PC-3 (cell line): ENCODE results near the gene PRKD2.

Source experiments
- EZH2 ChIP-seq: fragments of 300-600 bp; sonication (generic); IDR thresholded peaks from one replicate; pipeline ENCODE4 v1.6.1; 2017; ENCODE audit warnings: antibody characterized with exemption, mild to moderate bottlenecking, low read length; ENCODE audit not compliant: unreplicated experiment
- EZH2phosphoT487 ChIP-seq: fragments of 300-600 bp; sonication (generic); IDR thresholded peaks from 2 replicates; pipeline ENCODE4 v1.6.1; 2018; ENCODE audit warnings: mild to moderate bottlenecking, antibody characterized with exemption, low read length, borderline replicate concordance
- TF ChIP-seq, protein P1 (sequence below): fragments of 300-600 bp; sonication (generic); conservative IDR thresholded peaks from 2 replicates; pipeline ENCODE4 v1.5.1; 2017; ENCODE audit warnings: antibody characterized with exemption, low read depth, mild to moderate bottlenecking, low read length

DNA sequence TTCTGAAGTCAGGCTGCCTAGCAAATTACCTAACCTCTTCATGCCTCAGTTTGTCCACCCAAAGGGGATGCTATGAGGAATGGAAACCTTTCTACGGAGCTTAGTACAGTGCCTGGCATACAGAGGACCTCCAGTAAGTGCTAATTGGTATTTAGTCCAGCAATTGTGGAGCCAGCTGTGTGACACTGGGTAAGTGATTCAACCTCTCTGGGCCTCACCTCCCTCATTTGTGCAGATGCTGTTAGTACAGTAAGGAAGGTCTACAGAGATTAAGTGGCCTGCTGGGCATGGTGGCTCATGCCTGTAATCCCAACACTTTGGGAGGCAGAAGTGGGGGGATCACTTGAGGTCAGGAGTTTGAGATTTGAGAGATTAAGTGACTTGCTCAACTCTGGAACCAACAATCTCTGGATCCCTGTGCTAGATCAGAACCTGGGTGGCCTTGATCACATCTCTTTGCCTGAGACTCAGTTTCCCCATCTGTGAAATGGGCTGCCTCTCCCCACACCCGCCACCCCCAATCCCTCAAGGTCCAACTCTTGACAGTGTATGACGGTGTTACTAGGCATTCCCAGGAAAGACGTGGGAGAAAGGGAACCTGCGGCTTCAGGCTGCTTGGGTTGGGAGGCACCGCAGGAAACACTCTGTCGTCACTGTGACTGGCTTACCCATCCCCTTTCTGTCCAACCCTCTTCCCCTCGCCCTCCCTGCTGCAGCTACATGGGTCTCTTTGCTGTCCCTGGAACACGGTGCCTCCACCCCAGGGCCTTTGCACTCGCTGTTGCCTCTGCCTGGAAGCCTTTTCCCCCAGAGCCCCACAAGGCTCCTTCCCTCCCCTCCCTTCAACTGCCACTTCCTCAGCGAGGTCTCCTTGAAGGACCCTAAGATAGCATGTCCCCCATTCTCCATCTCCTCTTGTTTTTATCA is 18.3 kb downstream of the PRKD2 start:
- TF ChIP-seq, protein P1, sequence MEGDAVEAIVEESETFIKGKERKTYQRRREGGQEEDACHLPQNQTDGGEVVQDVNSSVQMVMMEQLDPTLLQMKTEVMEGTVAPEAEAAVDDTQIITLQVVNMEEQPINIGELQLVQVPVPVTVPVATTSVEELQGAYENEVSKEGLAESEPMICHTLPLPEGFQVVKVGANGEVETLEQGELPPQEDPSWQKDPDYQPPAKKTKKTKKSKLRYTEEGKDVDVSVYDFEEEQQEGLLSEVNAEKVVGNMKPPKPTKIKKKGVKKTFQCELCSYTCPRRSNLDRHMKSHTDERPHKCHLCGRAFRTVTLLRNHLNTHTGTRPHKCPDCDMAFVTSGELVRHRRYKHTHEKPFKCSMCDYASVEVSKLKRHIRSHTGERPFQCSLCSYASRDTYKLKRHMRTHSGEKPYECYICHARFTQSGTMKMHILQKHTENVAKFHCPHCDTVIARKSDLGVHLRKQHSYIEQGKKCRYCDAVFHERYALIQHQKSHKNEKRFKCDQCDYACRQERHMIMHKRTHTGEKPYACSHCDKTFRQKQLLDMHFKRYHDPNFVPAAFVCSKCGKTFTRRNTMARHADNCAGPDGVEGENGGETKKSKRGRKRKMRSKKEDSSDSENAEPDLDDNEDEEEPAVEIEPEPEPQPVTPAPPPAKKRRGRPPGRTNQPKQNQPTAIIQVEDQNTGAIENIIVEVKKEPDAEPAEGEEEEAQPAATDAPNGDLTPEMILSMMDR: no peak
- no peak for TF ChIP-seq EZH2
- TF ChIP-seq EZH2phosphoT487: no peak
